Measurements from ENCODE around the gene AFG3L2. TPM values are rescaled to one million over a fixed set of nuclear protein-coding genes. Genes with fewer than 3 reads are reported as not detected.
A peak's percentile ranks its signal among the peaks of the same experiment; 100 is the strongest.

AFG3L2 gene
- total RNA-seq (2022) (55.1 and 59.2 TPM in 2 replicates), Bru-seq, nascent RNA (percentile 88 among the genes with signal in this experiment), BruChase-seq, experiment 1, labeled RNA remaining after a 6-hour chase (percentile 82 among the genes with signal in this experiment), BruChase-seq, experiment 2, labeled RNA remaining after a 2-hour chase (percentile 81 among the genes with signal in this experiment)
- long read RNA-seq, transcript AFG3L2-201 (17 exons, 3,247 nt) = major isoform, 77 of 100 reads
- long read RNA-seq, partial matches to known transcripts = 7 of 100 reads
- long read RNA-seq, other reads (novel, unspliced or antisense) = 16 of 100 reads

GRCh38 chr18:12376754-12377555, at the start of gene AFG3L2:
Gene AFG3L2, minus strand, starts transcription at chr18:12377227. Its CDS starts 145 bp downstream, at chr18:12377082.
- BruUV-seq (replicated peaks) = no TSS peak
- CTCF ChIA-PET = interaction anchor here (0.6 to 1.4 kb wide), 10 partner anchors 11 to 230 kb away, joined by 3 to 10 read pairs (median 4); partner anchors contain the start of gene PRELID3A
- DNase-seq = peak; percentile 100
- Mint-ChIP-seq H3K27me3 (ENCODE audit: unreplicated experiment) (no peaks in the 10 kb centered on the region), H3K4me3 (ENCODE audit: low read depth, unreplicated experiment) (peak within 1 kb of the TSS; percentile 89), H3K27ac (ENCODE audit: unreplicated experiment) (peak within 1 kb of the TSS; percentile 92), H3K36me3 (ENCODE audit: insufficient read depth, unreplicated experiment) (peaks cover 46% of the 10 kb centered on the region), H3K9me3 (ENCODE audit: low read depth, unreplicated experiment) (no peaks in the 10 kb centered on the region), H3K4me1 (ENCODE audit: low read depth, unreplicated experiment) (peaks cover 38% of the 10 kb centered on the region)
- TF ChIP-seq CTCF (IDR thresholded peaks at IDR 0.05; ENCODE audit: unreplicated experiment) = no peak
- intact Hi-C loops (cut with micrococcal nuclease; ENCODE audit: unreplicated experiment) = loop anchor here (5.0 kb wide), 1 partner anchor 570 kb away; the partner anchor contains the start of gene SEH1L

- H3K36me3 Mint-ChIP-seq (ENCODE audit: insufficient read depth, unreplicated experiment) = peaks cover 10% of the 10 kb centered on the region
- TF ChIP-seq CTCF (IDR thresholded peaks at IDR 0.05; ENCODE audit: unreplicated experiment) = no peak
- CTCF ChIA-PET = interaction anchor here (0.6 to 0.8 kb wide), 2 partner anchors 168 to 187 kb away, joined by 3 to 7 read pairs; no protein-coding TSS in a partner anchor
- intact Hi-C loops (cut with micrococcal nuclease; ENCODE audit: unreplicated experiment) = no loop called here
- no peak overlapping the region for H3K4me3 Mint-ChIP-seq (ENCODE audit: low read depth, unreplicated experiment)
- H3K27ac Mint-ChIP-seq (ENCODE audit: unreplicated experiment) = no peak overlapping the region
- no peaks in the 10 kb centered on the region for H3K4me1 Mint-ChIP-seq (ENCODE audit: low read depth, unreplicated experiment)
- no TSS peak for BruUV-seq (replicated peaks)
- no peaks in the 10 kb centered on the region for H3K27me3 Mint-ChIP-seq (ENCODE audit: unreplicated experiment)
- no peaks in the 10 kb centered on the region for H3K9me3 Mint-ChIP-seq (ENCODE audit: low read depth, unreplicated experiment)
- DNase-seq = no peak
Measured at GRCh38 chr18:12424252-12424651, 47.2 kb upstream of the AFG3L2 start.

- peaks cover 11% of the 10 kb centered on the region for H3K36me3 Mint-ChIP-seq (ENCODE audit: insufficient read depth, unreplicated experiment)
- no peak overlapping the region for H3K27ac Mint-ChIP-seq (ENCODE audit: unreplicated experiment)
- no peak overlapping the region for H3K4me3 Mint-ChIP-seq (ENCODE audit: low read depth, unreplicated experiment)
- no peaks in the 10 kb centered on the region for H3K27me3 Mint-ChIP-seq (ENCODE audit: unreplicated experiment)
- CTCF ChIA-PET = interaction anchor here (0.6 to 0.8 kb wide), 2 partner anchors 168 to 187 kb away, joined by 3 to 7 read pairs; no protein-coding TSS in a partner anchor
- DNase-seq = no peak
- no TSS peak for BruUV-seq (replicated peaks)
- intact Hi-C loops (cut with micrococcal nuclease; ENCODE audit: unreplicated experiment) = loop anchor here (1.0 kb wide), 1 partner anchor 33 kb away; no protein-coding TSS in a partner anchor
- no peaks in the 10 kb centered on the region for H3K4me1 Mint-ChIP-seq (ENCODE audit: low read depth, unreplicated experiment)
- H3K9me3 Mint-ChIP-seq (ENCODE audit: low read depth, unreplicated experiment) = no peaks in the 10 kb centered on the region
- no peak for TF ChIP-seq CTCF (IDR thresholded peaks at IDR 0.05; ENCODE audit: unreplicated experiment)
Measured at GRCh38 chr18:12423820-12424219, 46.8 kb upstream of the AFG3L2 start.

- CTCF ChIA-PET = interaction anchor here (1.0 kb wide), 1 partner anchor 29 kb away, joined by 6 read pairs; no protein-coding TSS in a partner anchor
- no peaks in the 10 kb centered on the region for H3K4me1 Mint-ChIP-seq (ENCODE audit: low read depth, unreplicated experiment)
- no peak overlapping the region for H3K27ac Mint-ChIP-seq (ENCODE audit: unreplicated experiment)
- H3K9me3 Mint-ChIP-seq (ENCODE audit: low read depth, unreplicated experiment) = no peaks in the 10 kb centered on the region
- intact Hi-C loops (cut with micrococcal nuclease; ENCODE audit: unreplicated experiment) = loop anchor here (1.0 kb wide), 1 partner anchor 32 kb away; no protein-coding TSS in a partner anchor
- DNase-seq = no peak
- peaks cover 15% of the 10 kb centered on the region for H3K36me3 Mint-ChIP-seq (ENCODE audit: insufficient read depth, unreplicated experiment)
- H3K4me3 Mint-ChIP-seq (ENCODE audit: low read depth, unreplicated experiment) = no peak overlapping the region
- no peak for TF ChIP-seq CTCF (IDR thresholded peaks at IDR 0.05; ENCODE audit: unreplicated experiment)
- BruUV-seq (replicated peaks) = no TSS peak
- no peaks in the 10 kb centered on the region for H3K27me3 Mint-ChIP-seq (ENCODE audit: unreplicated experiment)
Measured at GRCh38 chr18:12423393-12423792, 46.4 kb upstream of the AFG3L2 start.

Measured in Calu3 (cell line).